ENCODE results near the gene DGKD.

GRCh38 chr2:233416706-233417105 lies 62.4 kb downstream of the DGKD start:
- no peak for TF ChIP-seq ZBTB40 (IDR thresholded peaks at IDR 0.05)
- TF ChIP-seq ZBTB40 (CRISPR knock-in tag; IDR thresholded peaks at IDR 0.05), result no peak
- TF ChIP-seq SUPT5H (IDR thresholded peaks at IDR 0.05), result no peak
- no peak for TF ChIP-seq THRAP3 (IDR thresholded peaks at IDR 0.05; ENCODE audit: borderline replicate concordance)
- no peak for TF ChIP-seq NFATC3 (IDR thresholded peaks at IDR 0.05)
- TF ChIP-seq MXD1 (CRISPR knock-in tag; IDR thresholded peaks at IDR 0.05; ENCODE audit: borderline replicate concordance, poor library complexity, severe bottlenecking), result no peak
- no peak for TF ChIP-seq ZNF766 (CRISPR knock-in tag; conservative IDR thresholded peaks at IDR 0.05)
- no peak for TF ChIP-seq NCOA2 (IDR thresholded peaks at IDR 0.05; ENCODE audit: partially characterized antibody in 2 of 2)
- TF ChIP-seq ZNF224 (CRISPR knock-in tag; IDR thresholded peaks at IDR 0.05), result no peak
- no peak for TF ChIP-seq TBL1XR1 (IDR thresholded peaks at IDR 0.05; ENCODE audit: low read length in 2 of 2)
